GM18861 (cell line): ENCODE measurements around the gene POC1A.

Experiments used
- ATAC-seq: cut with Tn5 transposase; IDR thresholded peaks from one replicate; pipeline ENCODE4 v1.9.1; 2021; ENCODE audit not compliant: unreplicated experiment

The POC1A gene

DNA sequence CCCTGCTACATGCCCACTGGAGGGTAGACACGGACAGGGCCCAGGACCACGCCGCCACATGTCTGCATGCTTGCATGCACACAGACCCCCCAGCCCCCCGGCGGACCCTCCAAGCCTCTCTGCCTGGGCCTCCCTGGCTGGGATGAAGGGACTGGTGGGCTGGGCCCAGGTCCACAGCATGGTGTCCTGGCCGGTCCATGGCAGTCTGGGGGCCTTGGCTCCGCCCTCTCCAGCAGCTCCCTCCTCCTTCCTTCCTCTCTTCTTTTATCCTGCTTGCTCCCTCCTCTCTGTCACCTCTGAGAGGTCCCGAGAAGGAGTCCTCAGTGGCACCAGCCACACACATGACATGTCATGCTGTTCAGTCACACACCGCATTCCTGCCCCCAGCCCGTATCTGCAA, 122.3 kb downstream of the POC1A start:
- no peak for ATAC-seq

DNA sequence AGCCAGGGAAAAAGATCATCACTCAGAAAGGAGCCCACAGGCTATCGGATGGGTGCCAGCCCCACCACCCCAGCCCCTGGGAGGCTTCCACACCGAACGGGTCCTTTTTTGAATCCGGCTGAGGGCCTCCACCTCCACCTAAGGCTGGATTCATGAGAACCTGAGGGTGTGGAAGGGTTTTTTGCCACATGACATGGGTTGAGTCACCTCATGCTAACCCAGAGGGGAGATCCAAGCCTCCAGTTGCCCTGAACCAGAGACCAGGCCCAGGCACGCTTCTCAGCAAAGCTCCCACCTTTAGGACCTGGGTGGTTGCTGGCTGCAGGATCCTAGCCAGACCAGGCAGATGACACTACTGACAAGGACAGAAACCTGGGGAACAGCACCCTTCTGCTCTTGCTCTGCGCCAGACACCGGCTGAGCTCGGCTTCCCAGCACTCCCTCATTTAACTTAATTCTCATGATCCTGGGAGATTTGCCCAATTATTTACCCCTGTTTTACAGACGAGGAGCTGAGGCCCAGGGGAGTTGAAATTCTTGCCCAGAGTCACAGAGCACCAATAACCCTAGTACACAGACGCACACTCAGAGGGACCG, 123.4 kb downstream of the POC1A start:
- no peak for ATAC-seq

DNA sequence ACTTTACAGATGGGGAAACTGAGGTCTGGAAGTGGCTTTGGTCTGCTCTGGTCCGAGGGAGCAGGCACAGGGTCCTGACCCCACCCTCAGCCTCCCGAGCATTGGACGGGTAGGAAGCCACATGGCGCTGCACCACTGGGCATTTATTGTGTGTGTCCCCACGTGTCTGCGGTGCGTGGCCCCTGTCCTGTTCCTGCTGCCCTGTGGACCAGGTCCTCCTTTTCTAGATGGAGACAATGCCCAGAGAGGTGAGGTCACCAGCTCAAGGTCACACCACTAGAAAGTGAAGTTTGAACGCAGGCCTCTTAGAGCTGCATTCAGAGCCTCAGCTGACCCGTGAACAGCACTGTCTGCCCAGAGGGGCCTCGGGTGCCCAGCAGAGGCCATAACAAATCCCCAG, 124.7 kb downstream of the POC1A start:
- ATAC-seq: no peak

DNA sequence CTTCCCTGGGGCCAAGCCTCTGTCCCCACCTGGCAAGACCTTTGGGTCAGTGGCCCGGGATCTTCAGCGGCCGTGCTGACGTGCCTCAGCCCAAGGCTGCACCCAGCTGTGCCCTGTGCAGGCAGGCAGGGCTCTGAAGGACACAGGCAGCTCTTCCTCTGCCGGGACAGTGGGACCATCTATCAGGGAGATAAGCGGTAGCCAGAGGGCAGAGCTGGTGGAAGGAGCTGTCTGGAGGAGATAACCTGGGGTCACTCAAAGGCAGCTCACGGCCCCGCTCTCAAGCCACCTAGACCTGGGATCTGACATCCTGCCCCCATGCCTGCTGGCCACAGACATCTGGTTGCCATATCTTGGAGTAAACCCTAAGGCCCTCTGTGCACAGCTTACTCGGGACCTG, 125.2 kb downstream of the POC1A start:
- ATAC-seq: no peak

DNA sequence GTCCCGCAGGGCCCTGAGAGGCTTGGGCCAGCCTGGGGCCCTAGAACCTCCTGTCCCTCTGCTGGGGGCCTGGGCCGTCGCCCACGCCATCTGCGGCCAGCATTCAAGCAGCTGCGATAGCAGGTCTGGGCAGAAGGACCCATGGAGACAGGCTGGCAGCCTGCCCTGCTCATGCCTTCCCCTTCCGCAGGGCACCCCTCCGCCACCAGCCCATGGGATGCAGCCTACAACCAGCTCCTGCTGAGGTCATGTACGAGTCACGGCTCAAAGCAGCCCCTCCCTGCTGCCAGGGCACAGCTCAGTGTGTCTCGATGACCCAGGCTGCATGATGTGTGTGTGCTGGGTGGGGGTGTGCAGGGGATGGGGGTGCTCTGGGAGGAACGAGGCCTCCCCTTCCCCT, 125.7 kb downstream of the POC1A start:
- no peak for ATAC-seq

DNA sequence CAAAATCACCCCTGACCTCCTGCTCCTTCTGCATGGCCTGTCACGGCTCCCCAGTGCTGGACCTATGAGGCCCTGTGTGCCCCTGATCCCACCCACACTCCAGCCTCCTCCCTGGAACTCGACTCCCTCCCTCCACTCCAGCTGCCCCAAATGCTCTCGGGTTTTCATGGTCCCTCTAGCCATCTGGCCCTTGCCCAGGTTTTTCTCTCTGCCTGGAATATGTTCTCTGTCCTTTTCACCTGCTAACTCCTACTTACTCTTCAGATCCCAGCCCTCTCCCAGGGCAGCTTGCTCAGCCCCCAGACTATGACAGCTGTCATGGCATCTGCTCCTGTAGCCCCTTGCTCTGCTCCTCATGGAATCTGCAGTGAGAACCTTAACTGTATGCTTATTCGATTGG, 128.2 kb downstream of the POC1A start:
- no peak for ATAC-seq

DNA sequence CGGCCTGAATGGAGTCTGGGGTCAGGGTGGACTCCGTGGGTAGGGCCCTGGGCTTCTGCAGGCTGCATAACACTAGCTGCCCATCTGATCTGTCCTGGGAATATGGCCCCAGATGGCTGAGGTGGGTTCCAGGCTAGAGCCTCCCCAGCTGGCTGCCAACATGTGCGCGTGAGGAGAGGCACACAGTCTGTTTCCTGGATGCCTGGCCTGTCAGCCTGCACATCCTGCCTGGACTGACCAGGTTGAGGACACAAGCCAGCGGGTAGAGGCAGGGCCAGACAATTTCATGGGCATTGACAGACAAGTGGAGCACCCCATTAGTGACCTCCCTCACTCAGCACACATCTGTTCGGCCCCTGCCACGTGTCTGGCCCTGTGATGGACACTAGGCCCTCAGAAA, 128.8 kb downstream of the POC1A start:
- ATAC-seq: no peak
